G401.6 (cell line): ENCODE measurements around the gene SPTBN1.

Source experiments
- FAIRE-seq: peaks from 2 replicates; lab custom pipeline; 2012; peaks lifted over from hg19 to GRCh38; lab: Jason Lieb, UNC

Gene SPTBN1

GRCh38 chr2:54658564-54659071 is 202.5 kb downstream of the SPTBN1 start:
- FAIRE-seq, result no peak

GRCh38 chr2:54659527-54659926 is 203.4 kb downstream of the SPTBN1 start:
- no peak for FAIRE-seq

GRCh38 chr2:54660752-54661151 is 204.6 kb downstream of the SPTBN1 start:
- FAIRE-seq, result no peak

- FAIRE-seq, result no peak
Observed at GRCh38 chr2:54663424-54664030, 207.4 kb downstream of the SPTBN1 start.

GRCh38 chr2:54664238-54664786 is 208.2 kb downstream of the SPTBN1 start:
- no peak for FAIRE-seq

GRCh38 chr2:54665436-54665856 is 209.3 kb downstream of the SPTBN1 start:
- no peak for FAIRE-seq

GRCh38 chr2:54666131-54666633 is 210.1 kb downstream of the SPTBN1 start:
- FAIRE-seq, result no peak

- no peak for FAIRE-seq
Observed at GRCh38 chr2:54666634-54667265, 210.6 kb downstream of the SPTBN1 start.

GRCh38 chr2:54667266-54667639 is 211.1 kb downstream of the SPTBN1 start:
- FAIRE-seq, result no peak

GRCh38 chr2:54667726-54668650 is 211.9 kb downstream of the SPTBN1 start:
- FAIRE-seq, result no peak

GRCh38 chr2:54668711-54669110 is 212.6 kb downstream of the SPTBN1 start:
- FAIRE-seq, result no peak

- FAIRE-seq, result no peak
Observed at GRCh38 chr2:54669677-54670484, 213.8 kb downstream of the SPTBN1 start.

- no peak for FAIRE-seq
Observed at GRCh38 chr2:54670485-54671009, 214.4 kb downstream of the SPTBN1 start.

GRCh38 chr2:54671010-54671409 is 214.9 kb downstream of the SPTBN1 start:
- FAIRE-seq, result no peak

- no peak for FAIRE-seq
Observed at GRCh38 chr2:54671875-54672589, 215.9 kb downstream of the SPTBN1 start.

GRCh38 chr2:54672590-54673456 is 216.7 kb downstream of the SPTBN1 start:
- FAIRE-seq, result no peak

- FAIRE-seq, result no peak
Observed at GRCh38 chr2:54673501-54673998, 217.4 kb downstream of the SPTBN1 start.

GRCh38 chr2:54675281-54675680 is 219.2 kb downstream of the SPTBN1 start:
- no peak for FAIRE-seq

- FAIRE-seq, result no peak
Observed at GRCh38 chr2:54675738-54676137, 219.6 kb downstream of the SPTBN1 start.
